H1 (cell line): ENCODE measurements around the gene UBQLNL. TPM values are rescaled to one million over a fixed set of nuclear protein-coding genes. Genes with fewer than 3 reads are reported as not detected.

Source experiments
- CTCF ChIA-PET: fragments of 300-600 bp; sonication (Branson Sonifier 250); formaldehyde crosslinking; loops from one replicate; lab custom pipeline; 2021; ENCODE audit not compliant: partially characterized antibody; lab: Charles Lee
- POLR2A ChIA-PET: fragments of 300-600 bp; sonication (Branson Sonifier 250); formaldehyde crosslinking; loops from one replicate; lab custom pipeline; 2021; ENCODE audit warnings: inconsistent platforms; ENCODE audit not compliant: partially characterized antibody; lab: Charles Lee
- DNase-seq, 2 experiments: peaks; one replicate each; pipeline versions ENCODE4 v3.0.0 to v3.0.0-alpha.2; 2010 to 2022; ENCODE audit warnings: low spot score in 2 of 2, low read depth in 1 of 2, mixed read lengths in 1 of 2
- FAIRE-seq: peaks from 2 replicates; lab custom pipeline; 2011; peaks lifted over from hg19 to GRCh38; lab: Jason Lieb, UNC
- H2AFZ ChIP-seq: 2 replicates; pipeline ENCODE4 v1.8.1; 2012; ENCODE audit warnings: low read length, inconsistent platforms
- H2AK5ac ChIP-seq: 2 replicates; pipeline ENCODE4 v1.6.1; 2013; ENCODE audit warnings: low read depth, low read length
- H2BK120ac ChIP-seq: replicated peaks from 2 replicates; pipeline ENCODE3; 2013; ENCODE audit warnings: low read depth, low read length, inconsistent platforms
- H2BK12ac ChIP-seq: 2 replicates; pipeline ENCODE4 v1.6.1; 2013; ENCODE audit warnings: low read depth, low read length
- H2BK15ac ChIP-seq: 2 replicates; pipeline ENCODE4 v1.6.1; 2013; ENCODE audit warnings: low read length
- H2BK20ac ChIP-seq: 2 replicates; pipeline ENCODE4 v1.6.1; 2013; ENCODE audit warnings: low read length
- H2BK5ac ChIP-seq: 2 replicates; pipeline ENCODE4 v1.6.1; 2013; ENCODE audit warnings: low read depth, low read length
- H3K14ac ChIP-seq: 2 replicates; pipeline ENCODE4 v1.6.1; 2013; ENCODE audit warnings: inconsistent platforms; ENCODE audit not compliant: insufficient read length
- H3K18ac ChIP-seq: 2 replicates; pipeline ENCODE4 v1.6.1; 2013; ENCODE audit warnings: low read length; ENCODE audit errors: extremely low read depth
- H3K23ac ChIP-seq: 2 replicates; pipeline ENCODE4 v1.6.1; 2013; ENCODE audit warnings: inconsistent platforms; ENCODE audit not compliant: insufficient read length
- H3K23me2 ChIP-seq: 2 replicates; pipeline ENCODE4 v1.6.1; 2013; ENCODE audit warnings: low read depth, low read length
- H3K27ac ChIP-seq: 2 replicates; pipeline ENCODE4 v1.6.1; 2011; ENCODE audit warnings: low read depth, low read length, inconsistent platforms
- H3K27me3 ChIP-seq, 4 experiments: replicated peaks in 1 of 4; 1 replicate in 1 of 4; 2 replicates in 3 of 4; pipeline versions ENCODE4 v1.6.1 to v1.8.1; 2011 to 2013; ENCODE audit warnings: low read length in 3 of 4, mild to moderate bottlenecking in 3 of 4, inconsistent platforms in 2 of 4, mixed read lengths in 2 of 4, moderate library complexity in 1 of 4; ENCODE audit not compliant: control insufficient read depth in 3 of 4, insufficient read depth in 3 of 4; ENCODE audit errors: extremely low read depth in 1 of 4
- H3K36me3 ChIP-seq, 4 experiments: 2 replicates each; pipeline versions ENCODE4 v1.6.1 to v1.8.1; 2011 to 2013; ENCODE audit warnings: mild to moderate bottlenecking in 4 of 4, low read length in 3 of 4, moderate library complexity in 2 of 4, control low read depth in 1 of 4, inconsistent platforms in 1 of 4; ENCODE audit not compliant: insufficient read depth in 4 of 4, control insufficient read depth in 2 of 4
- H3K4ac ChIP-seq: replicated peaks from 2 replicates; pipeline ENCODE3; 2013; ENCODE audit warnings: low read length, low read depth, mixed read lengths, inconsistent platforms; ENCODE audit not compliant: insufficient read length
- H3K4me1 ChIP-seq, 4 experiments: replicated peaks in 1 of 4; 1 replicate in 1 of 4; 2 replicates in 3 of 4; pipeline versions ENCODE4 v1.6.1 to v1.8.1; 2011 to 2013; ENCODE audit warnings: low read length in 3 of 4, inconsistent platforms in 2 of 4, mixed read lengths in 1 of 4; ENCODE audit not compliant: insufficient read depth in 4 of 4, control insufficient read depth in 3 of 4
- H3K4me2 ChIP-seq, 2 experiments: 2 replicates each; pipeline versions ENCODE4 v1.6.1 to v1.8.1; 2011 to 2013; ENCODE audit warnings: low read depth in 2 of 2, low read length in 2 of 2, control low read depth in 1 of 2, inconsistent platforms in 1 of 2, mild to moderate bottlenecking in 1 of 2; ENCODE audit not compliant: insufficient read depth in 1 of 2
- H3K4me3 ChIP-seq, 4 experiments: fragments of 200-600, 300-600 bp in 1 of 4; sonication (generic), shearing (Covaris generic), sonication (Bioruptor Twin) in 1 of 4; 2 replicates each; pipeline versions ENCODE4 v1.5.1 to v1.8.1; 2011 to 2016; ENCODE audit warnings: low read length in 4 of 4, low read depth in 3 of 4, control low read depth in 2 of 4, inconsistent platforms in 2 of 4, mild to moderate bottlenecking in 2 of 4, mixed read lengths in 1 of 4, moderate library complexity in 1 of 4; ENCODE audit not compliant: insufficient read depth in 2 of 4; ENCODE audit errors: extremely low read depth in 1 of 4
- H3K56ac ChIP-seq: replicated peaks from 2 replicates; pipeline ENCODE3; 2013; ENCODE audit warnings: low read depth, mild to moderate bottlenecking, mixed read lengths, low read length, inconsistent platforms; ENCODE audit not compliant: insufficient read length
- H3K79me1 ChIP-seq: 2 replicates; pipeline ENCODE4 v1.6.1; 2013; ENCODE audit warnings: low read depth, low read length, control low read depth
- H3K79me2 ChIP-seq, 2 experiments: 2 replicates each; pipeline versions ENCODE4 v1.6.1 to v1.8.1; 2012 to 2013; ENCODE audit warnings: low read length in 2 of 2, mild to moderate bottlenecking in 2 of 2, inconsistent platforms in 1 of 2; ENCODE audit not compliant: insufficient read depth in 2 of 2, control insufficient read depth in 1 of 2
- H3K9ac ChIP-seq, 4 experiments: replicated peaks in 1 of 4; 1 replicate in 1 of 4; 2 replicates in 3 of 4; pipeline versions ENCODE4 v1.6.1 to v1.8.1; 2011 to 2013; ENCODE audit warnings: low read depth in 3 of 4, low read length in 3 of 4, control low read depth in 2 of 4, mild to moderate bottlenecking in 2 of 4, moderate library complexity in 2 of 4, inconsistent platforms in 1 of 4; ENCODE audit errors: extremely low read depth in 1 of 4
- H3K9me3 ChIP-seq, 2 experiments: 2 replicates each; pipeline versions ENCODE4 v1.6.1 to v1.8.1; 2012 to 2013; ENCODE audit warnings: mild to moderate bottlenecking in 2 of 2, moderate library complexity in 2 of 2, control low read depth in 1 of 2, inconsistent platforms in 1 of 2, low read depth in 1 of 2, low read length in 1 of 2, mixed read lengths in 1 of 2; ENCODE audit not compliant: insufficient read depth in 2 of 2
- H4K20me1 ChIP-seq, 2 experiments: replicated peaks in 1 of 2; 2 replicates each; pipeline versions ENCODE3 to v1.8.1; 2011 to 2013; ENCODE audit warnings: inconsistent platforms in 2 of 2, low read length in 2 of 2, mild to moderate bottlenecking in 1 of 2; ENCODE audit not compliant: insufficient read depth in 2 of 2, control insufficient read depth in 1 of 2
- H4K5ac ChIP-seq: 2 replicates; pipeline ENCODE4 v1.6.1; 2013; ENCODE audit warnings: low read length, low read depth, mixed read lengths, inconsistent platforms; ENCODE audit not compliant: insufficient read length
- H4K8ac ChIP-seq: 2 replicates; pipeline ENCODE4 v1.8.0; 2013; ENCODE audit warnings: mild to moderate bottlenecking, moderate library complexity, low read length, inconsistent platforms; ENCODE audit not compliant: insufficient read depth; ENCODE audit errors: extremely low read depth
- H4K91ac ChIP-seq: replicated peaks from 2 replicates; pipeline ENCODE3; 2013; ENCODE audit warnings: low read length, mixed read lengths, inconsistent platforms; ENCODE audit not compliant: insufficient read length
- ASH2L ChIP-seq: fragments of 200-600, 300-600 bp; sonication (generic); IDR thresholded peaks from one replicate; pipeline ENCODE4 v1.7.1; 2017; ENCODE audit warnings: low read length
- BACH1 ChIP-seq: IDR thresholded peaks from 2 replicates; pipeline ENCODE4 v1.6.1; 2012; ENCODE audit warnings: low read length, improper control_type of control experiment
- BCL11A ChIP-seq, 2 experiments: IDR thresholded peaks; one replicate each; pipeline ENCODE4 v1.6.1; 2011; ENCODE audit warnings: low read depth in 2 of 2, low read length in 2 of 2, mild to moderate bottlenecking in 2 of 2
- CBX5 ChIP-seq: fragments of 300-800, 300-1000 bp; sonication (generic); IDR thresholded peaks from 2 replicates; pipeline ENCODE4 v1.7.1; 2016; ENCODE audit warnings: antibody characterized with exemption, low read length, low read depth
- HDAC2 ChIP-seq, 2 experiments: fragments of 300-600 bp in 1 of 2; sonication (generic) in 1 of 2; IDR thresholded peaks; 2 replicates each; pipeline ENCODE4 v1.6.1; 2011 to 2012; ENCODE audit warnings: low read depth in 2 of 2, low read length in 2 of 2, mild to moderate bottlenecking in 2 of 2, moderate library complexity in 2 of 2, borderline replicate concordance in 1 of 2, inconsistent platforms in 1 of 2
- SIN3A ChIP-seq, 2 experiments: IDR thresholded peaks in 1 of 2; conservative IDR thresholded peaks in 1 of 2; 2 replicates each; pipeline ENCODE4 v1.6.1; 2011 to 2012; ENCODE audit warnings: low read length in 2 of 2, improper control_type of control experiment in 1 of 2, low read depth in 1 of 2, mild to moderate bottlenecking in 1 of 2
- SIRT6 ChIP-seq: IDR thresholded peaks from one replicate; pipeline ENCODE4 v1.7.1; 2012; ENCODE audit warnings: low read length, inconsistent platforms
- SP2 ChIP-seq: IDR thresholded peaks from 2 replicates; pipeline ENCODE4 v1.6.1; 2012; ENCODE audit warnings: mild to moderate bottlenecking, low read length, inconsistent platforms
- SUZ12 ChIP-seq: fragments of 200-600 bp; sonication (generic); IDR thresholded peaks from 2 replicates; pipeline ENCODE4 v1.6.1; 2012; ENCODE audit warnings: mild to moderate bottlenecking, inconsistent platforms, low read length, moderate library complexity, mixed read lengths
- TAF1 ChIP-seq: IDR thresholded peaks from 2 replicates; pipeline ENCODE4 v1.6.1; 2011; ENCODE audit warnings: mild to moderate bottlenecking, low read depth, low read length
- TAF7 ChIP-seq: optimal IDR thresholded peaks from 2 replicates; pipeline ENCODE3; 2011; ENCODE audit warnings: low read depth, mild to moderate bottlenecking, inconsistent platforms, low read length, moderate library complexity, borderline replicate concordance
- TBP ChIP-seq: IDR thresholded peaks from 2 replicates; pipeline ENCODE4 v1.6.1; 2011; ENCODE audit warnings: low read depth, low read length, improper control_type of control experiment
- TCF12 ChIP-seq: IDR thresholded peaks from 2 replicates; pipeline ENCODE4 v1.6.1; 2011; ENCODE audit warnings: low read depth, mild to moderate bottlenecking, low read length
- WGBS, 2 experiments: shearing (Covaris generic) in 1 of 2; methylation state at CpG; one replicate each; pipeline versions ENCODE4 v1.1.6 to v1.1.7; 2013 to 2015; ENCODE audit warnings: low lambda C conversion rate in 2 of 2, mixed read lengths in 2 of 2, inconsistent platforms in 1 of 2, low coverage in 1 of 2, missing lambda C conversion rate in 1 of 2; ENCODE audit not compliant: insufficient replicate concordance in 2 of 2, insufficient coverage in 1 of 2, insufficient read length in 1 of 2; ENCODE audit errors: extremely low coverage in 1 of 2, missing lambda C conversion rate in 1 of 2; 5-methylcytosine and 5-hydroxymethylcytosine counted together
- polyA plus RNA-seq, 7 experiments: library from polyadenylated mRNA; depleted of rRNA in 3 of 7; stranded (reverse) in 5 of 7; unstranded in 2 of 7; fragments of >200 nt in 5 of 7; fragments of 200-250 nt in 2 of 7; gene quantifications; 1 replicate in 5 of 7; 2 replicates in 1 of 7; 4 replicates in 1 of 7; pipeline versions ENCODE4 v1.2.1 to v1.2.3, GENCODE V29; 2011 to 2013; ENCODE audit warnings: missing spikeins in 2 of 7, mixed read lengths in 2 of 7
- total RNA-seq: library from RNA; stranded (reverse); fragmentation: NEBNext Ultra II Directional; extraction: Animal tissue kit (Norgen Biotek cat#: 25700); gene quantifications from 2 replicates; pipeline ENCODE4 v1.2.1, GENCODE V29; 2021

Gene UBQLNL
- total and polyA plus RNA-seq, 2 of the 8 experiments (the other 6 are each of a cell fraction or from before 2014, with no cell fraction given), result 0.35 TPM; not detected in 1

- Histone ChIP-seq H3K4me2 (no peak overlapping the region), H3K79me2 (no peaks in the 10 kb centered on the region), H4K5ac (no peak overlapping the region), H3K4ac (no peak overlapping the region), H3K9ac (no peak overlapping the region), H3K27me3 (no peaks in the 10 kb centered on the region), H3K23ac (no peak overlapping the region), H3K14ac (no peak overlapping the region), H2AK5ac (no peak overlapping the region), H2BK15ac (no peak overlapping the region), H2BK5ac (no peak overlapping the region), H4K20me1 (no peaks in the 10 kb centered on the region), H2AFZ (no peak overlapping the region), H2BK120ac (no peak overlapping the region), H3K56ac (no peak overlapping the region), H3K18ac (no peak overlapping the region), H3K4me3 (no peak overlapping the region), H3K4me1 (no peaks in the 10 kb centered on the region), H3K23me2 (no peaks in the 10 kb centered on the region), H3K9me3 (no peaks in the 10 kb centered on the region), H3K79me1 (no peaks in the 10 kb centered on the region), H3K27ac (no peak overlapping the region), H2BK12ac (no peak overlapping the region), H4K91ac (no peak overlapping the region), H2BK20ac (no peak overlapping the region), H4K8ac (no peak overlapping the region; the same call in 1 of the 2 replicates), H3K36me3 (no peaks in the 10 kb centered on the region)
- ChIA-PET CTCF (interaction anchor here (0.8 to 4.6 kb wide), 4 partner anchors 13 to 92 kb away, joined by 3 to 19 read pairs (median 4); no protein-coding TSS in a partner anchor), POLR2A (no interaction called here)
- no peak for DNase-seq
- no peak for FAIRE-seq
- 91% methylated on average over 6 of the region's 6 CpGs; no CpG with 5 or more reads in 1 of the 2 experiments for WGBS, 2 experiments
- TF ChIP-seq HDAC2 (IDR thresholded peaks at IDR 0.05; ENCODE audit: borderline replicate concordance in 1 of 2, low read depth in 2 of 2, low read length in 2 of 2), result no peak
- no peak for TF ChIP-seq BCL11A (IDR thresholded peaks at IDR 0.05; ENCODE audit: low read depth in 2 of 2, low read length in 2 of 2)
- no peak for TF ChIP-seq TAF1
- no peak for TF ChIP-seq SIN3A (conservative IDR thresholded peaks at IDR 0.05 in 1 of 2, IDR thresholded peaks at IDR 0.05 in 1 of 2; ENCODE audit: low read depth in 1 of 2, low read length in 2 of 2)
- TF ChIP-seq SUZ12, result no peak
- no peak for TF ChIP-seq BACH1
- no peak for TF ChIP-seq CBX5
- no peak for TF ChIP-seq TAF7
- TF ChIP-seq SP2, result no peak
- TF ChIP-seq TCF12, result no peak
- TF ChIP-seq ASH2L, result no peak
- no peak for TF ChIP-seq TBP
- no peak for TF ChIP-seq SIRT6
These were observed 8.6 kb downstream of the UBQLNL start for GRCh38 chr11:5507933-5508305.
